ENCODE results near the gene SPRY2.
A peak's percentile ranks its signal among the peaks of the same experiment; 100 is the strongest.
"Not testable (repeated sequence)": the region's sequence is repeated elsewhere in the genome, so short reads cannot be mapped to it uniquely, and the experiment has no call there.

The SPRY2 gene

GRCh38 chr13:80348314-80348713, 7.4 kb upstream of the SPRY2 start:
- no peak for DNase-seq

- DNase-seq = no peak
Measured at GRCh38 chr13:80345771-80346510, 5.0 kb upstream of the SPRY2 start.

GRCh38 chr13:80344032-80344431, 3.1 kb upstream of the SPRY2 start:
- not testable (repeated sequence) for DNase-seq

- peak; percentile 67 for DNase-seq
Measured at GRCh38 chr13:80342471-80343371, 1.8 kb upstream of the SPRY2 start.

GRCh38 chr13:80341756-80342370, 937 bp upstream of the SPRY2 start:
- DNase-seq = no peak

GRCh38 chr13:80340651-80341100, 250 bp downstream of the SPRY2 start:
- DNase-seq = no peak

GRCh38 chr13:80339912-80340650, 845 bp downstream of the SPRY2 start:
- no peak for DNase-seq

- DNase-seq = no peak
Measured at GRCh38 chr13:80339563-80339911, 1.4 kb downstream of the SPRY2 start.

GRCh38 chr13:80338781-80339562, 2.0 kb downstream of the SPRY2 start:
- DNase-seq = peak; percentile 4

- DNase-seq = no peak
Measured at GRCh38 chr13:80337288-80338081, 3.4 kb downstream of the SPRY2 start.

- no peak for DNase-seq
Measured at GRCh38 chr13:80336776-80337287, 4.1 kb downstream of the SPRY2 start.

GRCh38 chr13:80336370-80336769, 4.6 kb downstream of the SPRY2 start:
- DNase-seq = no peak

GRCh38 chr13:80334597-80335260, 6.2 kb downstream of the SPRY2 start:
- DNase-seq = no peak

GRCh38 chr13:80331984-80332383, 8.9 kb downstream of the SPRY2 start:
- DNase-seq = no peak

- no peak for DNase-seq
Measured at GRCh38 chr13:80329250-80329649, 11.7 kb downstream of the SPRY2 start.

GRCh38 chr13:80319004-80319403, 21.9 kb downstream of the SPRY2 start:
- no peak for DNase-seq

- no peak for DNase-seq
Measured at GRCh38 chr13:80314711-80315653, 25.9 kb downstream of the SPRY2 start.

GRCh38 chr13:80313668-80314256, 27.2 kb downstream of the SPRY2 start:
- DNase-seq = no peak

- DNase-seq = no peak
Measured at GRCh38 chr13:80312967-80313366, 28.0 kb downstream of the SPRY2 start.
